ENCODE results near the gene BCKDHA.
"Not testable (repeated sequence)": the region's sequence is repeated elsewhere in the genome, so short reads cannot be mapped to it uniquely, and the experiment has no call there.

Gene BCKDHA

DNA sequence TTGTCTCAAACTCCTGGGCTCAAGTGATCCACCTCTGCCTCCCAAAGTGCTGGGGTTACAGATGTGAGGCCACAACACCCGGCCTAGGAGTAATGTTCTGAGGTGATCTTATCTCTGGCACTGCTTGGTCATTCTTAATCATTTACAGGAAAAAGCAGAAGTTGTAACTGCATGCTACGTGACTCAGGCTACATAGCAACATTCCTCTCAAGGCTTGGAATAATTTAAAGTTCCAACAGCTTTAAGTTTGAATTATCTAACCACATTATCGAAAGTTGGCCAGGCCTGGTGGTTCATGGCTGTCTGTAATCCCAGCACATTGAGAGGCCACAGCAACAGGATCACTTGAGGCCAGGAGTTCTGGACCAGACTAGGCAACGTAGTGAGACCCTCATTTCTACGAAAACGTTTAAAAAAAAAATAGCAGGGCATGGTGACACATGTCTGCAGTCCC lies 29.7 kb upstream of the BCKDHA start:
- Histone ChIP-seq H3K27me3 (replicated peaks in 2 of 5; ENCODE audit: control insufficient read depth in 4 of 5, insufficient read depth in 5 of 5, low read length in 4 of 5) (no peaks in the 10 kb centered on the region), H3K27ac (ENCODE audit: insufficient read depth in 1 of 2, low read depth in 1 of 2, low read length in 2 of 2, poor library complexity in 1 of 2, severe bottlenecking in 2 of 2) (peak overlapping the region; percentile 61 to 88), H3K9me3 (ENCODE audit: control extremely low read depth in 1 of 5, control insufficient read depth in 4 of 5, insufficient read depth in 2 of 5, low read depth in 1 of 5, low read length in 4 of 5) (no peaks in the 10 kb centered on the region), H3K4me3 (ENCODE audit: control insufficient read depth in 1 of 7, extremely low read depth in 1 of 7, insufficient read depth in 4 of 7, low read depth in 2 of 7, low read length in 6 of 7) (peak overlapping the region in 3 of 7 experiments; percentile 13 to 47 (median 44)), H3K36me3 (ENCODE audit: control insufficient read depth in 4 of 4, insufficient read depth in 4 of 4, low read length in 3 of 4) (peaks cover 0 to under 1% (median 0%) of the 10 kb centered on the region in 4 experiments), H3K4me1 (ENCODE audit: control extremely low read depth in 1 of 4, control insufficient read depth in 4 of 4, insufficient read depth in 4 of 4, low read length in 3 of 4) (peaks cover 8 to 54% (median 46%) of the 10 kb centered on the region in 4 experiments)
- WGBS (ENCODE audit: insufficient coverage) = 2% methylated on average over 6 of the region's 6 CpGs
- DNase-seq = peak; percentile 81 to 93 (median 89)
- ChIA-PET POLR2A (interaction anchor here (0.9 to 1.6 kb wide), 2 partner anchors 14 to 16 kb away, joined by 3 to 5 read pairs; partner anchors contain the start of gene TGFB1), CTCF (interaction anchor here (0.6 to 5.9 kb wide), 5 partner anchors 10 to 39 kb away, joined by 3 to 56 read pairs (median 5); partner anchors contain the start of genes TGFB1 and TMEM91)

DNA sequence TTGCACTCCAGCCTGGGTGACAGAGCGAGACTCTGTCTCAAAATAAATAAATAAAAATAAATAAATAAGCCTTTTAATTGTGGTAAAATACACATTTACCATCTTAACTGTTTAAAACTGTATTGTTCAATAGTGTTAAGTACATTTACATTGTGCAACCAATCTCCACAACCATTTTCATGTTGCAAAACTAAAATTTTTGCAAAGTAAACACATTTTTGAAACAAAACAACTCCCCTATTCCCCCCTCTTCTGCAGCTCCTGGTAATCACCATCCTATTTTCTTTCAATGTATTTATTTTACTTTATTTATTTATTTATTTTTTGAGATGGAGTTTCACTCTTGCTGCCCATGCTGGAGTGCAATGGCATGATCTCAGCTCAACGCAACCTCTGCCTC lies 27.8 kb upstream of the BCKDHA start:
- no CpG with 5 or more reads among the region's 2 CpGs for WGBS (ENCODE audit: insufficient coverage)
- H3K27ac ChIP-seq (ENCODE audit: insufficient read depth in 1 of 2, low read depth in 1 of 2, low read length in 2 of 2, poor library complexity in 1 of 2, severe bottlenecking in 2 of 2) = no peak overlapping the region
- ChIA-PET POLR2A (no interaction called here), CTCF (interaction anchor here (5.9 kb wide), 1 partner anchor 8 kb away, joined by 38 read pairs; the partner anchor contains the start of gene TMEM91)
- H3K9me3 ChIP-seq (ENCODE audit: control extremely low read depth in 1 of 5, control insufficient read depth in 4 of 5, insufficient read depth in 2 of 5, low read depth in 1 of 5, low read length in 4 of 5) = no peaks in the 10 kb centered on the region
- no peaks in the 10 kb centered on the region for H3K27me3 ChIP-seq (replicated peaks in 2 of 5; ENCODE audit: control insufficient read depth in 4 of 5, insufficient read depth in 5 of 5, low read length in 4 of 5)
- peaks cover 0 to 41% (median 34%) of the 10 kb centered on the region in 4 experiments for H3K4me1 ChIP-seq (ENCODE audit: control extremely low read depth in 1 of 4, control insufficient read depth in 4 of 4, insufficient read depth in 4 of 4, low read length in 3 of 4)
- peaks cover 0 to 3% (median 0%) of the 10 kb centered on the region in 4 experiments for H3K36me3 ChIP-seq (ENCODE audit: control insufficient read depth in 4 of 4, insufficient read depth in 4 of 4, low read length in 3 of 4)
- no peak for DNase-seq
- no peak overlapping the region for H3K4me3 ChIP-seq (ENCODE audit: control insufficient read depth in 1 of 7, extremely low read depth in 1 of 7, insufficient read depth in 4 of 7, low read depth in 2 of 7, low read length in 6 of 7)

DNA sequence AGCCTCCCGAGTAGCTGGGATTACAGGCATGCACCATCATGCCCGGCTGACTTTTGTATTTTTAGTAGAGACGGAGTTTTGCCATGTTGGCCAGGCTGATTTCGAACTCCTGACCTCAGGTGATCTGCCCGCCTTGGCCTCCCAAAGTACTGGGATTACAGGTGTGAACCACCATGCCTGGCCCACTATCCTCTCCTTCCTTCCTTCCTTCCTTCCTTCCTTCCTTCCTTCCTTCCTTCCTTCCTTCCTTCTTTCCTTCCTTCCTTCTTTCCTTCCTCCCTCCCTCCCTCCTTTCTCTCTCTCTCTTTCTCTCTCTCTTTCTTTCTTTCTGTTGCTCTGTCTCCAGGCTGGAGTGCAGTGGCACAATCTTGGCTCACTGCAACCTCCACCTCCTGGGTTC lies 26.5 kb upstream of the BCKDHA start:
- H3K27me3 ChIP-seq (replicated peaks in 2 of 5; ENCODE audit: control insufficient read depth in 4 of 5, insufficient read depth in 5 of 5, low read length in 4 of 5); H3K9me3 ChIP-seq (ENCODE audit: control extremely low read depth in 1 of 5, control insufficient read depth in 4 of 5, insufficient read depth in 2 of 5, low read depth in 1 of 5, low read length in 4 of 5); POLR2A ChIA-PET; H3K4me3 ChIP-seq (ENCODE audit: control insufficient read depth in 1 of 7, extremely low read depth in 1 of 7, insufficient read depth in 4 of 7, low read depth in 2 of 7, low read length in 6 of 7); H3K27ac ChIP-seq (ENCODE audit: insufficient read depth in 1 of 2, low read depth in 1 of 2, low read length in 2 of 2, poor library complexity in 1 of 2, severe bottlenecking in 2 of 2); H3K36me3 ChIP-seq (ENCODE audit: control insufficient read depth in 4 of 4, insufficient read depth in 4 of 4, low read length in 3 of 4); DNase-seq: not testable (repeated sequence)
- H3K4me1 ChIP-seq (ENCODE audit: control extremely low read depth in 1 of 4, control insufficient read depth in 4 of 4, insufficient read depth in 4 of 4, low read length in 3 of 4) = peaks cover 2 to 40% (median 32%) of the 10 kb centered on the region in 4 experiments
- CTCF ChIA-PET = interaction anchor here (0.7 to 1.6 kb wide), 3 partner anchors 11 to 293 kb away, joined by 3 to 4 read pairs (median 3); no protein-coding TSS in a partner anchor
- WGBS (ENCODE audit: insufficient coverage) = 96% methylated on average over 5 of the region's 5 CpGs

DNA sequence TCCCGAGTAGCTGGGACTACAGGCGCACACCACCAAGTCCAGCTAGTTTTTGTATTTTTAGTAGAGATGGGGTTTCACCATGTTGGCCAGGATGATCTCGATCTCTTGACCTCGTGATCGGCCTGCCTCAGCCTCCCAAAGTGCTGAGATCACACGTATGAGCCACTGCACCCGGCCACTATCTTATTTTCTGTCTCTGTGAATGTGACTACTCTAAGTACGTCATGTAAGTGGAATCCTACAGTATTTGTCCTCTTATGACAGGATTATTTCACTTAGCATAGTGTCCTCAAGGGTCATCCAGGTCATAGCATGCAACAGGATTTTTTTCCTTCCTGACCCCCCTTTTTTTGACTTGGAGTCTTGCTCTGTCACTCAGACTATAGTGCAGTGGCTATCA lies 26.1 kb upstream of the BCKDHA start:
- Histone ChIP-seq H3K27me3 (replicated peaks in 2 of 5; ENCODE audit: control insufficient read depth in 4 of 5, insufficient read depth in 5 of 5, low read length in 4 of 5) (no peaks in the 10 kb centered on the region), H3K27ac (ENCODE audit: insufficient read depth in 1 of 2, low read depth in 1 of 2, low read length in 2 of 2, poor library complexity in 1 of 2, severe bottlenecking in 2 of 2) (no peak overlapping the region), H3K4me3 (ENCODE audit: control insufficient read depth in 1 of 7, extremely low read depth in 1 of 7, insufficient read depth in 4 of 7, low read depth in 2 of 7, low read length in 6 of 7) (no peak overlapping the region), H3K4me1 (ENCODE audit: control extremely low read depth in 1 of 4, control insufficient read depth in 4 of 4, insufficient read depth in 4 of 4, low read length in 3 of 4) (peaks cover 3 to 40% (median 30%) of the 10 kb centered on the region in 4 experiments), H3K9me3 (ENCODE audit: control extremely low read depth in 1 of 5, control insufficient read depth in 4 of 5, insufficient read depth in 2 of 5, low read depth in 1 of 5, low read length in 4 of 5) (no peaks in the 10 kb centered on the region), H3K36me3 (ENCODE audit: control insufficient read depth in 4 of 4, insufficient read depth in 4 of 4, low read length in 3 of 4) (peaks cover 0 to 3% (median 0%) of the 10 kb centered on the region in 4 experiments)
- POLR2A ChIA-PET = no interaction called here
- no peak for DNase-seq
- WGBS (ENCODE audit: insufficient coverage) = 96% methylated on average over 8 of the region's 8 CpGs
- CTCF ChIA-PET = interaction anchor here (0.7 to 2.1 kb wide), 5 partner anchors 8 to 293 kb away, joined by 3 to 6 read pairs (median 3); partner anchors contain the start of gene B9D2

DNA sequence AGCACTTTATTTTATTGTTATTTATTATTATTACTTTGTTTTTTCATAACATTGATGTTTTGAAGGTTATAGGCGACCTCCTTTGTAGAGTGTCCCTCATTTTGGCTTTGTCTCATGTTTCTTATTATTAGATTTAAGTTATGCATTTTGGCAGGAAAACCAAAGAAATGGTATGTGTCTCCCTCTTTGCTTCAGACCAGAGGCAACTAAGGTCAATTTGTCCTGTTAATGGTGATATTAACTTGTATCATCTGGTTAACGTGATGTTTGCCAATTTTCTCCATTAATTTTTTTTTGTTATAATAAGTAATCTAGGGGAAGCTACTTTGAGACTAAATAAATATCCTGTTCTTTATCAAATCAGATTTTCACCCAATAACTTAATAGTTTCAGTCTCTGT lies 25.1 kb upstream of the BCKDHA start:
- ChIA-PET POLR2A (no interaction called here), CTCF (interaction anchor here (1.6 to 2.1 kb wide), 2 partner anchors 9 to 45 kb away, joined by 4 to 6 read pairs; partner anchors contain the start of gene B9D2)
- Histone ChIP-seq H3K27me3 (replicated peaks in 2 of 5; ENCODE audit: control insufficient read depth in 4 of 5, insufficient read depth in 5 of 5, low read length in 4 of 5) (no peaks in the 10 kb centered on the region), H3K4me3 (ENCODE audit: control insufficient read depth in 1 of 7, extremely low read depth in 1 of 7, insufficient read depth in 4 of 7, low read depth in 2 of 7, low read length in 6 of 7) (no peak overlapping the region), H3K27ac (ENCODE audit: insufficient read depth in 1 of 2, low read depth in 1 of 2, low read length in 2 of 2, poor library complexity in 1 of 2, severe bottlenecking in 2 of 2) (no peak overlapping the region), H3K9me3 (ENCODE audit: control extremely low read depth in 1 of 5, control insufficient read depth in 4 of 5, insufficient read depth in 2 of 5, low read depth in 1 of 5, low read length in 4 of 5) (no peaks in the 10 kb centered on the region), H3K36me3 (ENCODE audit: control insufficient read depth in 4 of 4, insufficient read depth in 4 of 4, low read length in 3 of 4) (peaks cover 0 to 3% (median 0%) of the 10 kb centered on the region in 4 experiments), H3K4me1 (ENCODE audit: control extremely low read depth in 1 of 4, control insufficient read depth in 4 of 4, insufficient read depth in 4 of 4, low read length in 3 of 4) (peaks cover 3 to 40% (median 24%) of the 10 kb centered on the region in 4 experiments)
- DNase-seq = no peak
- WGBS (ENCODE audit: insufficient coverage) = no CpG with 5 or more reads among the region's 2 CpGs

DNA sequence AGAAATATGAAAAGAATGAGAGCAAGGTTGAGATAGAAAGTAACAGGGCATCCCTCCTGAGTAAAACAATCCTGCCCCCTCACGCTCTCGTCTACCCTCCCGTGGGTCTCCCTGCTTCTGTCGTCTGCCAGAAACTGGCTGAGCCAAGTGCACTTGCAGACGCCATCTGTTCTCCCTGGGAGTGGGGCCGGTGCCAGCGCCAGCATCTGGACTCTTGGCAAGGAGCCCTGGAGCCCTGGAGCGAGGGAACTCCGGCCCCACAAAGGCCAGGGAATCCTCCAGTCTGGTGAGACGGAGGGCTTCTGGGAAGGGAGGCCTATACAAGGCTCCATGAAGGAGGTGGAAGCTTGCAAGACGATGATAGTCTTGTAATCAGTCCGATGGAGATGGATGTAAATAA lies 23.6 kb upstream of the BCKDHA start:
- Histone ChIP-seq H3K4me1 (ENCODE audit: control extremely low read depth in 1 of 4, control insufficient read depth in 4 of 4, insufficient read depth in 4 of 4, low read length in 3 of 4) (peaks cover 3 to 35% (median 18%) of the 10 kb centered on the region in 4 experiments), H3K27ac (ENCODE audit: insufficient read depth in 1 of 2, low read depth in 1 of 2, low read length in 2 of 2, poor library complexity in 1 of 2, severe bottlenecking in 2 of 2) (no peak overlapping the region), H3K27me3 (replicated peaks in 2 of 5; ENCODE audit: control insufficient read depth in 4 of 5, insufficient read depth in 5 of 5, low read length in 4 of 5) (no peaks in the 10 kb centered on the region), H3K36me3 (ENCODE audit: control insufficient read depth in 4 of 4, insufficient read depth in 4 of 4, low read length in 3 of 4) (peaks cover 0 to 6% (median 0%) of the 10 kb centered on the region in 4 experiments), H3K9me3 (ENCODE audit: control extremely low read depth in 1 of 5, control insufficient read depth in 4 of 5, insufficient read depth in 2 of 5, low read depth in 1 of 5, low read length in 4 of 5) (no peaks in the 10 kb centered on the region), H3K4me3 (ENCODE audit: control insufficient read depth in 1 of 7, extremely low read depth in 1 of 7, insufficient read depth in 4 of 7, low read depth in 2 of 7, low read length in 6 of 7) (no peak overlapping the region)
- CTCF ChIA-PET = no interaction called here
- POLR2A ChIA-PET = no interaction called here
- 93% methylated on average over 9 of the region's 12 CpGs for WGBS (ENCODE audit: insufficient coverage)
- DNase-seq = no peak

DNA sequence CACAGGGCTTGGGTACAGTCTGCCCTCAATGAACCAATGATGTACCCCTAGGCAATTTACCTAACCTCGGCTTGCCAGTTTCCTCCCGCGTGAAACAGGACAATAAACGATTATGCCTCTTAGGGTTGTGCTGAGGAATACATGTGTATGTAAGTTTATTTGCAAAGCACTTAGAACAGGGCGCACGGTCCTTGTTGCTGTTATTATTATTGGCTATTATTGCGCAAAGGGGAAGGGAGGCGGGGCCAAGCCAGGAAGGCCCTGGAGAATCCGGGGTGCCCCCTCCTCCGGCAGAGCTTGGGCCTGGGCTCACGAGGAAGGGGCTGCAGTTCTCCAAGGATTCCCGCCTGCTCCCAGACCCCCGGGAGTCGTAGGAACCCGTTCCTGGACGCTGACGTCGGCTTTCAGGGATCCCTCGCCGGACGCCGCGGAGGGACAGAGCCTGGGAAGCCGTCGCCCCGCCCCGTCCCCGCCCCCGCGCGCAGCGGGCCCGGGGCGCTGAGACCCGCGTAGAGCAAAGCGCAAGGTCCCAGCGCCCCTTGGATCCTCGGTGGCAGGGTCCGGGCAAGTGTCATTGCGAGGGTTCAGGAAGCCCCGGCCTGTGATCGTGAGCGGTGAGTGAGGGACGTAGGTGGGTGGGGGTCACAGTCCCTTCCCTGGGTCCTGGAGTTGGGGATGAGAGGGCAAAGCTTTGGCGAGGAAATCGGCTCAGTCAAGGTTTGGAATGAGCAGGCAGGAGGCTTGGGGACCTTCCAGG lies 21.2 kb upstream of the BCKDHA start, which contains the start of gene TMEM91:
TSS of gene TMEM91 (plus strand) at position 293 of the 757 bp plus-strand sequence. CDS start 1,777 bp downstream, outside the sequence.
- peak within 1 kb of the TSS in 1 of 2 experiments; percentile 25 for H3K27ac ChIP-seq (ENCODE audit: insufficient read depth in 1 of 2, low read depth in 1 of 2, low read length in 2 of 2, poor library complexity in 1 of 2, severe bottlenecking in 2 of 2)
- peaks cover 3 to 31% (median 19%) of the 10 kb centered on the region in 4 experiments for H3K4me1 ChIP-seq (ENCODE audit: control extremely low read depth in 1 of 4, control insufficient read depth in 4 of 4, insufficient read depth in 4 of 4, low read length in 3 of 4)
- CTCF ChIA-PET = interaction anchor here (0.9 to 4.5 kb wide), 6 partner anchors 10 to 55 kb away, joined by 3 to 38 read pairs (median 5); partner anchors contain the start of gene B9D2
- H3K9me3 ChIP-seq (ENCODE audit: control extremely low read depth in 1 of 5, control insufficient read depth in 4 of 5, insufficient read depth in 2 of 5, low read depth in 1 of 5, low read length in 4 of 5) = no peaks in the 10 kb centered on the region
- H3K36me3 ChIP-seq (ENCODE audit: control insufficient read depth in 4 of 4, insufficient read depth in 4 of 4, low read length in 3 of 4) = peaks cover 0 to 9% (median 1%) of the 10 kb centered on the region in 4 experiments
- H3K4me3 ChIP-seq (ENCODE audit: control insufficient read depth in 1 of 7, extremely low read depth in 1 of 7, insufficient read depth in 4 of 7, low read depth in 2 of 7, low read length in 6 of 7) = peak within 1 kb of the TSS in 6 of 7 experiments; percentile 43 to 85 (median 66)
- H3K27me3 ChIP-seq (replicated peaks in 2 of 5; ENCODE audit: control insufficient read depth in 4 of 5, insufficient read depth in 5 of 5, low read length in 4 of 5) = no peaks in the 10 kb centered on the region
- peak in 2 of 3 donors; percentile 28 to 36 for DNase-seq
- POLR2A ChIA-PET = no interaction called here
- 3% methylated on average over 36 of the region's 47 CpGs for WGBS (ENCODE audit: insufficient coverage)
